ENCODE results near the gene EFCAB9. TPM values are rescaled to one million over a fixed set of nuclear protein-coding genes. Genes with fewer than 3 reads are reported as not detected.
"Not testable (repeated sequence)": the region's sequence is repeated elsewhere in the genome, so short reads cannot be mapped to it uniquely, and the experiment has no call there.

The EFCAB9 gene
- total and polyA plus RNA-seq, 2 donors = not detected

DNA sequence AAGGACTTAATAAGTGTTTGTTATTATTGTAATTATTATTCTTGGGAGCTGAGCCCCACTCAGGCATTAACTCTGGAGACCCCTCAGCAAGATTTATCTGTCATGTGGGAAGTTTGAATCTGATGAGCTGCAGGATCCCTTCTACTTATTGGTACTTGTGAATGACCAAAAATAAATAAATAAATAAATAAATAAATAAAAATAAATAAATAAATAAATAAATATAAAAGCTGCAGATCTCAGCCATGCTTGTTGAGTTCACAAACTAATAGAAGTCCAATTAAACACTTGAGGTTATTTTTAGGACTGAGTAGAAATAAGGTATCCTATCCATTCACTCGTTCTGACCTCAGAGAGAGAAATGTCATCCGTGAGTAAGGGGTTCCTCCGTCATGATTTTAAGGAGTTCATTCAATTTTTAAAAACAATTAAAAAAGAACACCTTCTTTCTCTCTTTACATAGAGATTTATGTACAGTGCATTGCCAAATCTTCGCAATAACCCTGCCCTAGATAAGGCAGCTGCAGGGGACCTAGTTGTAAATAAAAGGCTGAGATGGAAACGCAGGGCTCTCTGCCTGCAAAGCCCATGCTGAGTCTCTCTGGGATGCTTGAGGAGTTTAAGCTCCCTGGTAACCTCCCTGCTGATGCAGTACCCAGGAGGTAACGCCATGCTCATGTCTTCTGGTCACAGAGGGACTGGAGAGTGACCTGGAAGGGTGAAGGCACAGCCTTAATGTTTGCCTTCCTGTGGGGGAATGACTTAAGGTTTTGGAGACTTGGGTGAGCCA is 1.2 kb downstream of the EFCAB9 start:
- Histone ChIP-seq H3K4me1 (ENCODE audit: control insufficient read depth in 2 of 2, insufficient read depth in 2 of 2, low read length in 2 of 2) (no peaks in the 10 kb centered on the region), H3K9me3 (ENCODE audit: control insufficient read depth in 2 of 2, insufficient read depth in 1 of 2, low read length in 1 of 2) (peaks cover 0 to 4% of the 10 kb centered on the region in 2 donors), H3K27me3 (ENCODE audit: control insufficient read depth in 2 of 2, insufficient read depth in 1 of 2, low read length in 1 of 2) (no peaks in the 10 kb centered on the region), H3K4me3 (ENCODE audit: low read length in 2 of 2) (no peak overlapping the region), H3K36me3 (ENCODE audit: control insufficient read depth in 2 of 2, insufficient read depth in 2 of 2, low read length in 1 of 2) (no peaks in the 10 kb centered on the region), H3K27ac (ENCODE audit: low read depth in 1 of 2, low read length in 1 of 2) (no peak overlapping the region)
- no peak for DNase-seq (ENCODE audit: low read depth in 6 of 9, low spot score in 9 of 9)
- WGBS = 95% methylated on average over 6 of the region's 6 CpGs

DNA sequence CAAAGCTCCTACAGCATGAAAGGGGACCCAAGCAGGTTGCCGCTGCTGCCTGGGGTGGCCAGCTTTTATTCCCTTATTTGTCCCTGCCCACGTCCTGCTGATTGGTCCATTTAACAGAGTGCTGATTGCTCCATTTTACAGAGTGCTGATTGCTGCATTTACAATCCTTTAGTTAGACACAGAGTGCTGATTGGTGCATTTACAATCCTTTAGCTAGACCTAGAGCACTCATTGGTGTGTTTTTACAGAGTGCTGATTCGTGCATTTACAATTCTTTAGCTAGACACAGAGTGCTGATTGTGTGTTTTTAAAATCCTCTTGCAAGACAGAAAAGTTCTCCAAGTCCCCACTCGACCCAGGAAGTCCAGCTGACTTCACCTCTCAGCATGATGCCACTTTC is 3.8 kb downstream of the EFCAB9 start:
- H3K27ac ChIP-seq (ENCODE audit: low read depth in 1 of 2, low read length in 1 of 2); H3K4me1 ChIP-seq (ENCODE audit: control insufficient read depth in 2 of 2, insufficient read depth in 2 of 2, low read length in 2 of 2); H3K4me3 ChIP-seq (ENCODE audit: low read length in 2 of 2); H3K36me3 ChIP-seq (ENCODE audit: control insufficient read depth in 2 of 2, insufficient read depth in 2 of 2, low read length in 1 of 2); H3K9me3 ChIP-seq (ENCODE audit: control insufficient read depth in 2 of 2, insufficient read depth in 1 of 2, low read length in 1 of 2); DNase-seq (ENCODE audit: low read depth in 6 of 9, low spot score in 9 of 9); H3K27me3 ChIP-seq (ENCODE audit: control insufficient read depth in 2 of 2, insufficient read depth in 1 of 2, low read length in 1 of 2): not testable (repeated sequence)
- 90% methylated on average over 4 of the region's 4 CpGs for WGBS

DNA sequence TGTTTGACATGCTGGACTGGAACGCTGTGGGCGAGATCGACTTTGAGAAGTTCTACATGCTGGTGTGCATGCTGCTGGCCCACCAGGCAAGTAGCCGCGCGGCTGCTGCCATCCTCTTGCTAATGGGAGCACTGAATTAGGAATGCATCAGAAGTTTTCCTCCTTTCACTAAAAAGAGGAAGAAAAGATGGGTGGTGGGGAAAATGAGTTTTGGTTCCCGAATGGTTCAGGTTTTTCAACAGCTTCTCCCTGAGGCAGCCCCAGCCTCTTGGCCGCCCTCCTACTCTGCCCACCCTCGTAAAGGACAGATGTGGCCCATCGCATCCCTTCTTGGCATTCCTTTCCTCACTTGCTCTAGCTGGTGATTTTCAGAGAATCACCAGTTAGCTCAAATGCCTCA is 5.5 kb downstream of the EFCAB9 start:
- DNase-seq (ENCODE audit: low read depth in 6 of 9, low spot score in 9 of 9) = no peak
- Histone ChIP-seq H3K4me1 (ENCODE audit: control insufficient read depth in 2 of 2, insufficient read depth in 2 of 2, low read length in 2 of 2) (no peaks in the 10 kb centered on the region), H3K9me3 (ENCODE audit: control insufficient read depth in 2 of 2, insufficient read depth in 1 of 2, low read length in 1 of 2) (peaks cover 0 to 4% of the 10 kb centered on the region in 2 donors), H3K4me3 (ENCODE audit: low read length in 2 of 2) (no peak overlapping the region), H3K36me3 (ENCODE audit: control insufficient read depth in 2 of 2, insufficient read depth in 2 of 2, low read length in 1 of 2) (no peaks in the 10 kb centered on the region), H3K27me3 (ENCODE audit: control insufficient read depth in 2 of 2, insufficient read depth in 1 of 2, low read length in 1 of 2) (no peaks in the 10 kb centered on the region), H3K27ac (ENCODE audit: low read depth in 1 of 2, low read length in 1 of 2) (no peak overlapping the region)
- WGBS = 85% methylated on average over 10 of the region's 10 CpGs

DNA sequence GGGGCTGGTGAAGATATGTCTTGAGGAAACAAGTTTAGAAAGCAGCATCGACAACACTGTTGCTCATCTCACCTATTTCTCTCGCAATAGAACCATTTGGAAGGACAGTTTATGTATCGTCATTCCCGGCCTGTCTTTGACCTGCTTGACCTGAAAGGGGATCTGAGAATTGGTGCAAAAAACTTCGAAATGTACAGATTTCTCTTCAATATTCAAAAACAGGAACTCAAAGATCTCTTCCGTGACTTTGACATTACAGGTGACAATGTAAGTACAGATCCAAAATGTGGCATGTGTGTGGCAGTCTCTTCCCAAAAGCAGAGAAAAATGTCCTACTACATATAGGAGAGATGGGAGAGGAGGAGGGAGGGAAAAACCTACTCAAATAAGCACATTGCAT is 6.5 kb downstream of the EFCAB9 start:
- Histone ChIP-seq H3K27me3 (ENCODE audit: control insufficient read depth in 2 of 2, insufficient read depth in 1 of 2, low read length in 1 of 2) (no peaks in the 10 kb centered on the region), H3K36me3 (ENCODE audit: control insufficient read depth in 2 of 2, insufficient read depth in 2 of 2, low read length in 1 of 2) (no peaks in the 10 kb centered on the region), H3K4me3 (ENCODE audit: low read length in 2 of 2) (no peak overlapping the region), H3K9me3 (ENCODE audit: control insufficient read depth in 2 of 2, insufficient read depth in 1 of 2, low read length in 1 of 2) (peaks cover 0 to 4% of the 10 kb centered on the region in 2 donors), H3K4me1 (ENCODE audit: control insufficient read depth in 2 of 2, insufficient read depth in 2 of 2, low read length in 2 of 2) (no peaks in the 10 kb centered on the region), H3K27ac (ENCODE audit: low read depth in 1 of 2, low read length in 1 of 2) (no peak overlapping the region)
- DNase-seq (ENCODE audit: low read depth in 6 of 9, low spot score in 9 of 9) = no peak
- 97% methylated on average over 6 of the region's 6 CpGs for WGBS

DNA sequence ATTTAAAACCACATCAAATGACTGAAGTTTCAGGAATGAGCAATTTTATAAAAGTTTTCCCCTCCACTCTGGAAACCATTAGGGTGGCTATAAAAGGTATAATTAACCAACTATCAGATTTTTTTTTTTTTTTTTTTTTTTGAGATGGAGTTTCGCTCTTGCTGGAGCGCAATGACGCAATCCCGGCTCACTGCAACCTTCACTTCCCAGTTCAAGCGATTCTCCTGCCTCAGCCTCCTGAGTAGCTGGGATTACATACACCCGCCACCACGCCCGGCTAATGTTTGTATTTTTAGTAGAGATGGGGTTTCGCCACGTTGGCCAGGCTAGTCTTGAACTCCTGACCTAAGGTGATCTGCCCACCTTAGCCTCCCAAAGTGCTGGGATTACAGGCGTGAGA is 12.0 kb downstream of the EFCAB9 start:
- not testable (repeated sequence) for DNase-seq (ENCODE audit: low read depth in 6 of 9, low spot score in 9 of 9); H3K9me3 ChIP-seq (ENCODE audit: control insufficient read depth in 2 of 2, insufficient read depth in 1 of 2, low read length in 1 of 2); H3K4me1 ChIP-seq (ENCODE audit: control insufficient read depth in 2 of 2, insufficient read depth in 2 of 2, low read length in 2 of 2); H3K27me3 ChIP-seq (ENCODE audit: control insufficient read depth in 2 of 2, insufficient read depth in 1 of 2, low read length in 1 of 2); H3K4me3 ChIP-seq (ENCODE audit: low read length in 2 of 2); H3K36me3 ChIP-seq (ENCODE audit: control insufficient read depth in 2 of 2, insufficient read depth in 2 of 2, low read length in 1 of 2); H3K27ac ChIP-seq (ENCODE audit: low read depth in 1 of 2, low read length in 1 of 2)
- WGBS = 98% methylated on average over 11 of the region's 11 CpGs

DNA sequence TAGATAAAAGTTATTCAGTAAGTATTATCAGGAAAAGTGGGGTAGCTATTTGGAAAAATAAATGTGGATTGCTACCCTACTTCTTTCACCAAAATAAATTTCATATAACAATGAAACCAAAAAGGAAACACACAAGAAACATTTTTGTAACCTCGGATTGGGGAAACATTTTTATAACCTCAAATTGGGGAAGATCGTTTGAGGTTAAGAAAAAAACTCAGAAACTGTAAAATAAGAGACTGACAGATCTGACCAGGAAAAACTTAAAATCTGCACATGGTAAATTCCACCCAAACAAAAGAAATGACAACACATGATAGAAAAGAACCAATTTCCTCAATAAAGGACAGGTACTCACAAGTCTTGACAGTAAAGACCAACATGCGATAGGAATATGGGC is 13.5 kb downstream of the EFCAB9 start:
- H3K27ac ChIP-seq (ENCODE audit: low read depth in 1 of 2, low read length in 1 of 2) = no peak overlapping the region
- peaks cover 4 to 17% of the 10 kb centered on the region in 2 donors for H3K36me3 ChIP-seq (ENCODE audit: control insufficient read depth in 2 of 2, insufficient read depth in 2 of 2, low read length in 1 of 2)
- no peak for DNase-seq (ENCODE audit: low read depth in 6 of 9, low spot score in 9 of 9)
- H3K27me3 ChIP-seq (ENCODE audit: control insufficient read depth in 2 of 2, insufficient read depth in 1 of 2, low read length in 1 of 2) = no peaks in the 10 kb centered on the region
- H3K4me3 ChIP-seq (ENCODE audit: low read length in 2 of 2) = no peak overlapping the region
- WGBS = 28% methylated on average over 3 of the region's 3 CpGs
- no peaks in the 10 kb centered on the region for H3K4me1 ChIP-seq (ENCODE audit: control insufficient read depth in 2 of 2, insufficient read depth in 2 of 2, low read length in 2 of 2)
- no peaks in the 10 kb centered on the region for H3K9me3 ChIP-seq (ENCODE audit: control insufficient read depth in 2 of 2, insufficient read depth in 1 of 2, low read length in 1 of 2)

DNA sequence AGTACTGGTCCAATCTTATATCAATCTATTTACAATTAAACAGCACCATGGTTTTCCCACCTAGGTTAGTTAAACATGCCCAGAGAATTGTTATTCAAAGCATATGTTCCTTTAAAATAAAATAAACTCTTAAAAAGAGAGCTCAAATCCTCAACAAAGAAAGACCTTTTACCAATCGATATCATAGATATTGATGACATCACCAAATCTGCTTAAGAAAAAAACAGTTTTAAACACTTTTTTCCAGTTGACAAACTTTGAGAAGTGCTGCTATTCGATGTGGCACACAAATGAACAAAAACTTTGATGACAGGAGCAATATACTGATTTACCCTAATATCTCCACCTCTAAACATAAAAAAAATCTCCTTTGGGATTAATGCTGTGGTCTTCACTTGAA is 15.7 kb downstream of the EFCAB9 start:
- Histone ChIP-seq H3K27ac (ENCODE audit: low read depth in 1 of 2, low read length in 1 of 2) (no peak overlapping the region), H3K27me3 (ENCODE audit: control insufficient read depth in 2 of 2, insufficient read depth in 1 of 2, low read length in 1 of 2) (no peaks in the 10 kb centered on the region), H3K4me3 (ENCODE audit: low read length in 2 of 2) (no peak overlapping the region), H3K4me1 (ENCODE audit: control insufficient read depth in 2 of 2, insufficient read depth in 2 of 2, low read length in 2 of 2) (no peaks in the 10 kb centered on the region), H3K9me3 (ENCODE audit: control insufficient read depth in 2 of 2, insufficient read depth in 1 of 2, low read length in 1 of 2) (no peaks in the 10 kb centered on the region), H3K36me3 (ENCODE audit: control insufficient read depth in 2 of 2, insufficient read depth in 2 of 2, low read length in 1 of 2) (peaks cover 4 to 23% of the 10 kb centered on the region in 2 donors)
- DNase-seq (ENCODE audit: low read depth in 6 of 9, low spot score in 9 of 9) = no peak
- WGBS = 98% methylated on average over 2 of the region's 2 CpGs

DNA sequence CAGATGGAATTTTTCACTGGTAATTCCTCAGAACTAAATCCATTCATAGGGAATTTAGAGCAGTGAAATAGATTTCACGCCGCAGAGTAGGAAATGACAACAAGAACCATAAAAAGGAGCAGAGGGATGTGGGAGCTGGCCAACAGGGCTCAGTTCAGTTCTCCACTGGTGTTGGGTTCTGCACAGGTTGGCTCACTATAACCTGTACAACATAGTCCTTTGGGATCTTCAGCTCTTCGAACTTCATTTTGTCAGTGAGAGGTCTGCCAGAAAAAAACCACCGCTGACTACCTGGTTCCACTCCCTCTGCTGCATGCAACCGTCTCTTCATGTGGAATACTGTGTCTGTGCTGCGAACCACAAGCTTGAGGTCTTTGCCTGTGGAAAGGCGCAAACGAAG is 17.7 kb downstream of the EFCAB9 start:
- H3K27ac ChIP-seq (ENCODE audit: low read depth in 1 of 2, low read length in 1 of 2) = no peak overlapping the region
- no peaks in the 10 kb centered on the region for H3K27me3 ChIP-seq (ENCODE audit: control insufficient read depth in 2 of 2, insufficient read depth in 1 of 2, low read length in 1 of 2)
- no peaks in the 10 kb centered on the region for H3K9me3 ChIP-seq (ENCODE audit: control insufficient read depth in 2 of 2, insufficient read depth in 1 of 2, low read length in 1 of 2)
- no peak overlapping the region for H3K4me3 ChIP-seq (ENCODE audit: low read length in 2 of 2)
- H3K36me3 ChIP-seq (ENCODE audit: control insufficient read depth in 2 of 2, insufficient read depth in 2 of 2, low read length in 1 of 2) = peaks cover 4 to 28% of the 10 kb centered on the region in 2 donors
- H3K4me1 ChIP-seq (ENCODE audit: control insufficient read depth in 2 of 2, insufficient read depth in 2 of 2, low read length in 2 of 2) = no peaks in the 10 kb centered on the region
- no peak for DNase-seq (ENCODE audit: low read depth in 6 of 9, low spot score in 9 of 9)
- 97% methylated on average over 8 of the region's 8 CpGs for WGBS

DNA sequence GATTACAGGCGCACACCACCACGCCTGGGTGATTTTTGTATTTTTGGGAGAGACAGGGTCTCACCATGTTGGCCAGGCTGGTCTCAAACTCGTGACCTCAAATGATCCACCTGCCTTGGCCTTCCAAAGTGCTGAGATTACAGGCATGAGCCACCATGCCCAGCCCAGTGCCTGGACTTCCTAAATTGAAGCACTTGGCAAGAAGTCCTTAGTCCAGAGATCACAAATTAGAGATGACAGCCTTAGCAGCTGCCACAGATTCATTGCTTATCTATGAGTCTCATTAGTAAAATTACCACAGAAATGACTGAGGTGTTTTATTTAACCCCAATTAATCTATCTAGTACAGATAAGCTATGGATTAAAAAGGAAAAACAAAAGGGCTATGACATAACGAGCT is 19.2 kb downstream of the EFCAB9 start:
- Histone ChIP-seq H3K36me3 (ENCODE audit: control insufficient read depth in 2 of 2, insufficient read depth in 2 of 2, low read length in 1 of 2) (peaks cover 4 to 28% of the 10 kb centered on the region in 2 donors), H3K27ac (ENCODE audit: low read depth in 1 of 2, low read length in 1 of 2) (no peak overlapping the region), H3K4me3 (ENCODE audit: low read length in 2 of 2) (no peak overlapping the region), H3K27me3 (ENCODE audit: control insufficient read depth in 2 of 2, insufficient read depth in 1 of 2, low read length in 1 of 2) (no peaks in the 10 kb centered on the region), H3K4me1 (ENCODE audit: control insufficient read depth in 2 of 2, insufficient read depth in 2 of 2, low read length in 2 of 2) (no peaks in the 10 kb centered on the region), H3K9me3 (ENCODE audit: control insufficient read depth in 2 of 2, insufficient read depth in 1 of 2, low read length in 1 of 2) (no peaks in the 10 kb centered on the region)
- DNase-seq (ENCODE audit: low read depth in 6 of 9, low spot score in 9 of 9) = no peak
- WGBS = 86% methylated on average over 4 of the region's 4 CpGs

Measured in thymus (tissue), 11 donors.